ENCODE data around the gene PTPRN2. TPM values are rescaled to one million over a fixed set of nuclear protein-coding genes. Genes with fewer than 3 reads are reported as not detected.

Gene PTPRN2
- total and polyA plus RNA-seq, 2 of the 13 experiments (the other 11 are each of a cell fraction or from before 2014, with no cell fraction given): 2.5 to 24.2 TPM

DNA sequence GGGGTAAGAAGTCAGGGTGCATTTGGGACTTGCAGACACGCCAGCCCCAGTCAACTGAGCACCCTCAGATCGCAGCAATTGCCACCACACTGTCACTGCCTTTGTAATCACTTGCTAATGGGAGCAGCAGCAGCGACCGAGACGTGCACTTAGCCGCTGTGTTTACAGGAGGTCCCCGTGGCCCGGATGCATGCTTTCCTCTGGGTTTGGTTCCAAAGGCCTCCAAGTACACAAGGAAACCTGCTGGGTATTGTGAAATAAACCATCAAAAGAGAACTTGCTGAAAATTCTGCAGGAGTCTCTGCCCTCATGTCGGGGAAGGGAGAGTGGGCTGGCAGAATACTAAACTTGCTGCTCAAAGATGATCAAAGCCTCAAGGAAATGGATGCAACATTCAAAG is 909.1 kb downstream of the PTPRN2 start (continued):
- TF ChIP-seq, protein P1, sequence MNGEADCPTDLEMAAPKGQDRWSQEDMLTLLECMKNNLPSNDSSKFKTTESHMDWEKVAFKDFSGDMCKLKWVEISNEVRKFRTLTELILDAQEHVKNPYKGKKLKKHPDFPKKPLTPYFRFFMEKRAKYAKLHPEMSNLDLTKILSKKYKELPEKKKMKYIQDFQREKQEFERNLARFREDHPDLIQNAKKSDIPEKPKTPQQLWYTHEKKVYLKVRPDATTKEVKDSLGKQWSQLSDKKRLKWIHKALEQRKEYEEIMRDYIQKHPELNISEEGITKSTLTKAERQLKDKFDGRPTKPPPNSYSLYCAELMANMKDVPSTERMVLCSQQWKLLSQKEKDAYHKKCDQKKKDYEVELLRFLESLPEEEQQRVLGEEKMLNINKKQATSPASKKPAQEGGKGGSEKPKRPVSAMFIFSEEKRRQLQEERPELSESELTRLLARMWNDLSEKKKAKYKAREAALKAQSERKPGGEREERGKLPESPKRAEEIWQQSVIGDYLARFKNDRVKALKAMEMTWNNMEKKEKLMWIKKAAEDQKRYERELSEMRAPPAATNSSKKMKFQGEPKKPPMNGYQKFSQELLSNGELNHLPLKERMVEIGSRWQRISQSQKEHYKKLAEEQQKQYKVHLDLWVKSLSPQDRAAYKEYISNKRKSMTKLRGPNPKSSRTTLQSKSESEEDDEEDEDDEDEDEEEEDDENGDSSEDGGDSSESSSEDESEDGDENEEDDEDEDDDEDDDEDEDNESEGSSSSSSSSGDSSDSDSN (CRISPR knock-in tag; IDR thresholded peaks at IDR 0.05): peak; percentile 65
- TF ChIP-seq CBFB (CRISPR knock-in tag; IDR thresholded peaks at IDR 0.05) (no peak), ZBTB7B (CRISPR knock-in tag; IDR thresholded peaks at IDR 0.05) (no peak), SMARCE1 (IDR thresholded peaks at IDR 0.05; ENCODE audit: borderline replicate concordance) (no peak), SOX6 (IDR thresholded peaks at IDR 0.05) (no peak), SOX6 (CRISPR knock-in tag; IDR thresholded peaks at IDR 0.05) (peak; percentile 31; the same call in 1 of the 2 replicates), KLF16 (CRISPR knock-in tag; IDR thresholded peaks at IDR 0.05) (no peak), ZNF816 (CRISPR knock-in tag; IDR thresholded peaks at IDR 0.05; ENCODE audit: borderline replicate concordance) (peak; percentile 48; the same call in 1 of the 2 replicates), ZBTB38 (CRISPR knock-in tag; IDR thresholded peaks at IDR 0.05) (peak; percentile 79), ZFY (CRISPR knock-in tag; IDR thresholded peaks at IDR 0.05) (peak; percentile 45; the same call in 1 of the 2 replicates), STAG1 (CRISPR knock-in tag; IDR thresholded peaks at IDR 0.05) (0 out of 2 replicates have a peak, but pooled peaks have one; percentile 5), ZNF136 (CRISPR knock-in tag; IDR thresholded peaks at IDR 0.05; ENCODE audit: low read depth) (0 out of 2 replicates have a peak, but pooled peaks have one; percentile 47), KMT2A (CRISPR knock-in tag; IDR thresholded peaks at IDR 0.05) (peak; percentile 54; the same call in 1 of the 2 replicates), MED8 (CRISPR knock-in tag; IDR thresholded peaks at IDR 0.05; ENCODE audit: insufficient replicate concordance) (no peak), FOXO1 (CRISPR knock-in tag; IDR thresholded peaks at IDR 0.05) (peak; percentile 92), RFXAP (CRISPR knock-in tag; IDR thresholded peaks at IDR 0.05; ENCODE audit: borderline replicate concordance) (0 out of 2 replicates have a peak, but pooled peaks have one; percentile 56), HNF4G (IDR thresholded peaks at IDR 0.05; ENCODE audit: borderline replicate concordance, low read depth, low read length) (peak; percentile 78), HNF4G (CRISPR knock-in tag; IDR thresholded peaks at IDR 0.05; ENCODE audit: borderline replicate concordance, low read depth) (peak; percentile 52; the same call in 1 of the 2 replicates), ZNF652 (CRISPR knock-in tag; IDR thresholded peaks at IDR 0.05; ENCODE audit: borderline replicate concordance, low read depth) (no peak)
- TF ChIP-seq, protein P2, sequence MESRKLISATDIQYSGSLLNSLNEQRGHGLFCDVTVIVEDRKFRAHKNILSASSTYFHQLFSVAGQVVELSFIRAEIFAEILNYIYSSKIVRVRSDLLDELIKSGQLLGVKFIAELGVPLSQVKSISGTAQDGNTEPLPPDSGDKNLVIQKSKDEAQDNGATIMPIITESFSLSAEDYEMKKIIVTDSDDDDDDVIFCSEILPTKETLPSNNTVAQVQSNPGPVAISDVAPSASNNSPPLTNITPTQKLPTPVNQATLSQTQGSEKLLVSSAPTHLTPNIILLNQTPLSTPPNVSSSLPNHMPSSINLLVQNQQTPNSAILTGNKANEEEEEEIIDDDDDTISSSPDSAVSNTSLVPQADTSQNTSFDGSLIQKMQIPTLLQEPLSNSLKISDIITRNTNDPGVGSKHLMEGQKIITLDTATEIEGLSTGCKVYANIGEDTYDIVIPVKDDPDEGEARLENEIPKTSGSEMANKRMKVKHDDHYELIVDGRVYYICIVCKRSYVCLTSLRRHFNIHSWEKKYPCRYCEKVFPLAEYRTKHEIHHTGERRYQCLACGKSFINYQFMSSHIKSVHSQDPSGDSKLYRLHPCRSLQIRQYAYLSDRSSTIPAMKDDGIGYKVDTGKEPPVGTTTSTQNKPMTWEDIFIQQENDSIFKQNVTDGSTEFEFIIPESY (CRISPR knock-in tag; IDR thresholded peaks at IDR 0.05): no peak
- TF ChIP-seq, protein P3, sequence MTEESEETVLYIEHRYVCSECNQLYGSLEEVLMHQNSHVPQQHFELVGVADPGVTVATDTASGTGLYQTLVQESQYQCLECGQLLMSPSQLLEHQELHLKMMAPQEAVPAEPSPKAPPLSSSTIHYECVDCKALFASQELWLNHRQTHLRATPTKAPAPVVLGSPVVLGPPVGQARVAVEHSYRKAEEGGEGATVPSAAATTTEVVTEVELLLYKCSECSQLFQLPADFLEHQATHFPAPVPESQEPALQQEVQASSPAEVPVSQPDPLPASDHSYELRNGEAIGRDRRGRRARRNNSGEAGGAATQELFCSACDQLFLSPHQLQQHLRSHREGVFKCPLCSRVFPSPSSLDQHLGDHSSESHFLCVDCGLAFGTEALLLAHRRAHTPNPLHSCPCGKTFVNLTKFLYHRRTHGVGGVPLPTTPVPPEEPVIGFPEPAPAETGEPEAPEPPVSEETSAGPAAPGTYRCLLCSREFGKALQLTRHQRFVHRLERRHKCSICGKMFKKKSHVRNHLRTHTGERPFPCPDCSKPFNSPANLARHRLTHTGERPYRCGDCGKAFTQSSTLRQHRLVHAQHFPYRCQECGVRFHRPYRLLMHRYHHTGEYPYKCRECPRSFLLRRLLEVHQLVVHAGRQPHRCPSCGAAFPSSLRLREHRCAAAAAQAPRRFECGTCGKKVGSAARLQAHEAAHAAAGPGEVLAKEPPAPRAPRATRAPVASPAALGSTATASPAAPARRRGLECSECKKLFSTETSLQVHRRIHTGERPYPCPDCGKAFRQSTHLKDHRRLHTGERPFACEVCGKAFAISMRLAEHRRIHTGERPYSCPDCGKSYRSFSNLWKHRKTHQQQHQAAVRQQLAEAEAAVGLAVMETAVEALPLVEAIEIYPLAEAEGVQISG (CRISPR knock-in tag; IDR thresholded peaks at IDR 0.05): peak; percentile 60
